Type B pancreatic cell (in vitro differentiated cells): ENCODE data around the gene TUBA8. TPM values are rescaled to one million over a fixed set of nuclear protein-coding genes. Genes with fewer than 3 reads are reported as not detected.
"Not testable (repeated sequence)": the region's sequence is repeated elsewhere in the genome, so short reads cannot be mapped to it uniquely, and the experiment has no call there.

Experiments used
- DNase-seq: peaks from one replicate; pipeline ENCODE4 v3.0.0; 2021; ENCODE audit warnings: mixed read lengths; ENCODE audit not compliant: unreplicated experiment; ENCODE audit errors: extremely low spot score
- H3K27ac Mint-ChIP-seq: 2 replicates; pipeline ENCODE4 v1.8.0; 2021; ENCODE audit warnings: mild to moderate bottlenecking, mixed read lengths
- H3K27me3 Mint-ChIP-seq: 2 replicates; pipeline ENCODE4 v1.8.0; 2021; ENCODE audit warnings: mixed read lengths
- H3K36me3 Mint-ChIP-seq: 2 replicates; pipeline ENCODE4 v1.8.0; 2021; ENCODE audit warnings: mixed read lengths
- H3K4me1 Mint-ChIP-seq: one replicate; pipeline ENCODE4 v1.8.0; 2021; ENCODE audit warnings: mixed read lengths; ENCODE audit not compliant: unreplicated experiment
- H3K4me3 Mint-ChIP-seq: 2 replicates; pipeline ENCODE4 v1.8.0; 2021; ENCODE audit warnings: mild to moderate bottlenecking, mixed read lengths
- H3K9me3 Mint-ChIP-seq: 2 replicates; pipeline ENCODE4 v1.8.0; 2021; ENCODE audit warnings: mixed read lengths
- CTCF ChIP-seq: fragments of 200-600 bp; sonication (generic); conservative IDR thresholded peaks from 2 replicates; pipeline ENCODE4 v1.5.0; 2021; ENCODE audit warnings: antibody characterized with exemption, mild to moderate bottlenecking
- total RNA-seq: library from RNA; stranded (reverse); gene quantifications from 2 replicates; pipeline ENCODE4 v1.2.1, GENCODE V29; 2021; ENCODE audit warnings: low replicate concordance

Gene TUBA8
- total RNA-seq, 1 donor from 2014 or later = 1.7 TPM

GRCh38 chr22:18103527-18104269, 6.9 kb upstream of the TUBA8 start:
- H3K36me3 Mint-ChIP-seq = peaks cover 7% of the 10 kb centered on the region
- no peaks in the 10 kb centered on the region for H3K9me3 Mint-ChIP-seq
- no peak overlapping the region for H3K27ac Mint-ChIP-seq
- no peak overlapping the region for H3K4me3 Mint-ChIP-seq
- H3K27me3 Mint-ChIP-seq = no peaks in the 10 kb centered on the region
- no peaks in the 10 kb centered on the region for H3K4me1 Mint-ChIP-seq
- DNase-seq = no peak
- no peak for TF ChIP-seq CTCF

- TF ChIP-seq CTCF = no peak
- Mint-ChIP-seq H3K9me3 (no peaks in the 10 kb centered on the region), H3K4me3 (no peak overlapping the region), H3K36me3 (peaks cover 7% of the 10 kb centered on the region), H3K4me1 (peaks cover 2% of the 10 kb centered on the region), H3K27me3 (peaks cover 4% of the 10 kb centered on the region), H3K27ac (no peak overlapping the region)
- DNase-seq = no peak
Observed at GRCh38 chr22:18104566-18104965, 6.0 kb upstream of the TUBA8 start.

GRCh38 chr22:18105981-18106380, 4.6 kb upstream of the TUBA8 start:
- not testable (repeated sequence) for DNase-seq, H3K36me3 Mint-ChIP-seq, H3K4me1 Mint-ChIP-seq, H3K4me3 Mint-ChIP-seq, H3K9me3 Mint-ChIP-seq, H3K27ac Mint-ChIP-seq
- peaks cover 15% of the 10 kb centered on the region for H3K27me3 Mint-ChIP-seq

GRCh38 chr22:18106550-18107341, 3.9 kb upstream of the TUBA8 start:
- not testable (repeated sequence) for H3K9me3 Mint-ChIP-seq, H3K27ac Mint-ChIP-seq, DNase-seq, H3K4me3 Mint-ChIP-seq, H3K4me1 Mint-ChIP-seq, H3K36me3 Mint-ChIP-seq
- H3K27me3 Mint-ChIP-seq = peaks cover 21% of the 10 kb centered on the region

- no peaks in the 10 kb centered on the region for H3K9me3 Mint-ChIP-seq
- H3K36me3 Mint-ChIP-seq = peaks cover 7% of the 10 kb centered on the region
- no peak overlapping the region for H3K27ac Mint-ChIP-seq
- H3K4me1 Mint-ChIP-seq = peaks cover 8% of the 10 kb centered on the region
- peaks cover 35% of the 10 kb centered on the region for H3K27me3 Mint-ChIP-seq
- no peak overlapping the region for H3K4me3 Mint-ChIP-seq
- TF ChIP-seq CTCF = no peak
- no peak for DNase-seq
Observed at GRCh38 chr22:18108187-18108586, 2.4 kb upstream of the TUBA8 start.

- H3K27me3 Mint-ChIP-seq = peaks cover 39% of the 10 kb centered on the region
- TF ChIP-seq CTCF = no peak
- peak overlapping the region; percentile 69 for H3K4me3 Mint-ChIP-seq
Observed at GRCh38 chr22:18109410-18110193, 1.0 kb upstream of the TUBA8 start.

More at GRCh38 chr22:18109410-18110193, 1.0 kb upstream of the TUBA8 start:
- Mint-ChIP-seq H3K9me3 (no peaks in the 10 kb centered on the region), H3K4me1 (peaks cover 8% of the 10 kb centered on the region), H3K27ac (no peak overlapping the region), H3K36me3 (peaks cover 5% of the 10 kb centered on the region)
- no peak for DNase-seq
